ENCODE measurements around the gene MOCS1.

DNA sequence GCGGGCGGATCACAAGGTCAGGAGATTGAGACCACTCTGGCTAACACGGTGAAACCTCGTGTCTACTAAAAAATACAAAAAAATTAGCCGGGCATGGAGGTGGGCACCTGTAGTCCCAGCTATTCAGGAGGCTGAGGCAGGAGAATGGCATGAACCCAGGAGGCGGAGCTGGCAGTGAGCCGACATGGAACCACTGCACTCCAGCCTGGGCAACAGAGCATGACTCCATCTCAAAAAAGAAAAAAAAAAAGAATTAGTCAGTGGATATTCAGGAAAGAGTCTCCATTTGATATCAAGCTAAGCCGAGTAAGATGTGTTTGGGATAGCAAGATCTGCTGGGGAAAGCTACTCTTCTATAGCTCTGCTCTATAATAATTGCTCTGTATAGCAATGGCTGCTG is 41.0 kb downstream of the MOCS1 start:
- TF ChIP-seq CTCF (IDR thresholded peaks at IDR 0.05) (no peak), POLR2A (IDR thresholded peaks at IDR 0.05) (no peak)
